ENCODE measurements around the gene TRIP11.

DNA sequence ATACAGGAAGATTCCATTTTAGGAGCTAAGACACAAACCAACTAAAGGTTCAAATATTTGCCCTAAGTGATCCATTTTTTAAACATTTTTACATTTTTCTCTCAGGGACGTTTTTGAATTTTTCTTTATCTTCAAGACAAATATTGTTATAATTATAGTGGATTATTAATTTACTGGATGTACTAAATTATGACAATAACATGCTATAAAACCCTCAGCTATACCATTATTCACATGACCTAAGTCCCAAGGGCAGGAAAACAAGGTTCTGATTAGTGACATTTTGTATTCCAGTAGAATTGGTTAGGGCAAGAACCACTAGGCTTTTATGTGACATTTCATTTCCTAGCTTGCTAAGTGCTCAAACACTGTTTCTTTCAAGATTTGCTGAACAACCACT is 75.8 kb downstream of the TRIP11 start:
- TF ChIP-seq, protein P1, sequence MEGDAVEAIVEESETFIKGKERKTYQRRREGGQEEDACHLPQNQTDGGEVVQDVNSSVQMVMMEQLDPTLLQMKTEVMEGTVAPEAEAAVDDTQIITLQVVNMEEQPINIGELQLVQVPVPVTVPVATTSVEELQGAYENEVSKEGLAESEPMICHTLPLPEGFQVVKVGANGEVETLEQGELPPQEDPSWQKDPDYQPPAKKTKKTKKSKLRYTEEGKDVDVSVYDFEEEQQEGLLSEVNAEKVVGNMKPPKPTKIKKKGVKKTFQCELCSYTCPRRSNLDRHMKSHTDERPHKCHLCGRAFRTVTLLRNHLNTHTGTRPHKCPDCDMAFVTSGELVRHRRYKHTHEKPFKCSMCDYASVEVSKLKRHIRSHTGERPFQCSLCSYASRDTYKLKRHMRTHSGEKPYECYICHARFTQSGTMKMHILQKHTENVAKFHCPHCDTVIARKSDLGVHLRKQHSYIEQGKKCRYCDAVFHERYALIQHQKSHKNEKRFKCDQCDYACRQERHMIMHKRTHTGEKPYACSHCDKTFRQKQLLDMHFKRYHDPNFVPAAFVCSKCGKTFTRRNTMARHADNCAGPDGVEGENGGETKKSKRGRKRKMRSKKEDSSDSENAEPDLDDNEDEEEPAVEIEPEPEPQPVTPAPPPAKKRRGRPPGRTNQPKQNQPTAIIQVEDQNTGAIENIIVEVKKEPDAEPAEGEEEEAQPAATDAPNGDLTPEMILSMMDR (IDR thresholded peaks at IDR 0.05) = no peak
- no peak for TF ChIP-seq EZH2 (IDR thresholded peaks at IDR 0.05)
